Activated naive CD8-positive, alpha-beta T cell treated with anti-CD3 and anti-CD28 coated beads, Interleukin-2, amount 10 ng/mL, durations not matched to agents 7 days and 5 days (primary cell): ENCODE results near the gene CCDC78. TPM values are rescaled to one million over a fixed set of nuclear protein-coding genes. Genes with fewer than 3 reads are reported as not detected.

Source experiments
- ATAC-seq: fragments of 150-1000 bp; cut with Tn5 transposase; one replicate; pipeline ENCODE4 v1.10.0; 2021; ENCODE audit warnings: low read depth, moderate library complexity
- POLR2A ChIA-PET: fragments of 350-600 bp; sonication (Branson Sonifier 250); formaldehyde crosslinking; loops from one replicate; lab custom pipeline; 2021; ENCODE audit warnings: antibody characterized with exemption; lab: Charles Lee
- DNase-seq: peaks from one replicate; pipeline ENCODE4 v3.0.0; 2021
- H3K27ac Mint-ChIP-seq: one replicate; pipeline ENCODE4 v1.8.0; 2022; ENCODE audit warnings: mild to moderate bottlenecking, mixed read lengths
- H3K27me3 Mint-ChIP-seq: one replicate; pipeline ENCODE4 v1.8.0; 2022; ENCODE audit warnings: mild to moderate bottlenecking, moderate library complexity, mixed read lengths
- H3K36me3 Mint-ChIP-seq: one replicate; pipeline ENCODE4 v1.8.0; 2021; ENCODE audit warnings: mild to moderate bottlenecking, mixed read lengths
- H3K4me1 Mint-ChIP-seq: one replicate; pipeline ENCODE4 v1.8.0; 2021; ENCODE audit warnings: mixed read lengths
- H3K4me3 Mint-ChIP-seq: one replicate; pipeline ENCODE4 v1.8.0; 2022; ENCODE audit warnings: mild to moderate bottlenecking, moderate library complexity, mixed read lengths
- H3K9me3 Mint-ChIP-seq: one replicate; pipeline ENCODE4 v1.8.0; 2021; ENCODE audit warnings: mixed read lengths
- total RNA-seq, 2 experiments: library from RNA; stranded (reverse); gene quantifications; one replicate each; pipeline ENCODE4 v1.2.3, GENCODE V29; 2021

Gene CCDC78
- total RNA-seq, 2 experiments from 2014 or later, result 5.8 to 6.1 TPM

GRCh38 chr16:682493-683395 lies 43.5 kb downstream of the CCDC78 start:
- H3K27me3 Mint-ChIP-seq, result no peaks in the 10 kb centered on the region
- peaks cover 17% of the 10 kb centered on the region for H3K4me1 Mint-ChIP-seq

GRCh38 chr16:681746-682427 lies 44.4 kb downstream of the CCDC78 start:
- Mint-ChIP-seq H3K36me3 (peaks cover 5% of the 10 kb centered on the region), H3K4me3 (peak overlapping the region; percentile 74), H3K27ac (peak overlapping the region; percentile 12), H3K27me3 (peaks cover 2% of the 10 kb centered on the region), H3K4me1 (peaks cover 17% of the 10 kb centered on the region), H3K9me3 (no peaks in the 10 kb centered on the region)
- DNase-seq (no peak), ATAC-seq (no peak)
- POLR2A ChIA-PET, result interaction anchor here (2.2 to 4.4 kb wide), 3 partner anchors 8 to 46 kb away, joined by 10 to 37 read pairs (median 10); partner anchors contain the start of genes METTL26 and WDR24

More at GRCh38 chr16:682493-683395, 43.5 kb downstream of the CCDC78 start:
- H3K9me3 Mint-ChIP-seq, result no peaks in the 10 kb centered on the region
- DNase-seq (no peak), ATAC-seq (no peak)
- peak overlapping the region; percentile 77 for H3K27ac Mint-ChIP-seq
- H3K36me3 Mint-ChIP-seq, result peaks cover 5% of the 10 kb centered on the region
- H3K4me3 Mint-ChIP-seq, result peak overlapping the region; percentile 76
- POLR2A ChIA-PET, result interaction anchor here (2.7 to 4.4 kb wide), 2 partner anchors 7 to 13 kb away, joined by 10 to 37 read pairs; partner anchors contain the start of gene WDR24

- Mint-ChIP-seq H3K4me1 (peaks cover 17% of the 10 kb centered on the region), H3K9me3 (no peaks in the 10 kb centered on the region), H3K4me3 (peak overlapping the region; percentile 74), H3K27me3 (peaks cover 3% of the 10 kb centered on the region), H3K27ac (peak overlapping the region; percentile 45), H3K36me3 (peaks cover 5% of the 10 kb centered on the region)
- POLR2A ChIA-PET, result interaction anchor here (0.8 to 4.4 kb wide), 6 partner anchors 9 to 45 kb away, joined by 3 to 37 read pairs (median 10); partner anchors contain the start of genes ANTKMT, METTL26, RHOT2 and WDR24
- ATAC-seq, result no peak
- DNase-seq, result no peak
Measured at GRCh38 chr16:680967-681745, 45.1 kb downstream of the CCDC78 start.

- Mint-ChIP-seq H3K36me3 (peaks cover 5% of the 10 kb centered on the region), H3K27ac (peak overlapping the region; percentile 45), H3K4me1 (peaks cover 17% of the 10 kb centered on the region), H3K9me3 (no peaks in the 10 kb centered on the region), H3K4me3 (peak overlapping the region; percentile 86), H3K27me3 (peaks cover 3% of the 10 kb centered on the region)
- ATAC-seq (no peak), DNase-seq (no peak)
- POLR2A ChIA-PET, result interaction anchor here (0.6 to 4.4 kb wide), 8 partner anchors 9 to 1622 kb away, joined by 3 to 37 read pairs (median 8); partner anchors contain the start of genes ANTKMT, METTL26, RHOT2 and WDR24
Measured at GRCh38 chr16:680625-680945, 45.7 kb downstream of the CCDC78 start.

- Mint-ChIP-seq H3K36me3 (peaks cover 5% of the 10 kb centered on the region), H3K27me3 (peaks cover 7% of the 10 kb centered on the region), H3K27ac (peak within 1 kb of the TSS; percentile 85), H3K4me1 (peaks cover 18% of the 10 kb centered on the region), H3K9me3 (no peaks in the 10 kb centered on the region), H3K4me3 (peak within 1 kb of the TSS; percentile 86)
- ATAC-seq (peak; percentile 53), DNase-seq (peak; percentile 94)
- POLR2A ChIA-PET, result interaction anchor here (0.6 to 4.4 kb wide), 8 partner anchors 9 to 1623 kb away, joined by 3 to 37 read pairs (median 8); partner anchors contain the start of genes ANTKMT, METTL26, RHOT2 and WDR24
Measured at GRCh38 chr16:679814-680624, 46.2 kb downstream of the CCDC78 start, which contains the start of gene STUB1. Gene STUB1, plus strand, starts transcription at chr16:680410. Its CDS starts 116 bp downstream, at chr16:680526.

- Mint-ChIP-seq H3K4me3 (peak overlapping the region; percentile 80), H3K9me3 (no peaks in the 10 kb centered on the region), H3K27ac (peak overlapping the region; percentile 73), H3K27me3 (peaks cover 7% of the 10 kb centered on the region), H3K4me1 (peaks cover 18% of the 10 kb centered on the region), H3K36me3 (peaks cover 5% of the 10 kb centered on the region)
- POLR2A ChIA-PET, result interaction anchor here (1.1 to 4.4 kb wide), 4 partner anchors 11 to 30 kb away, joined by 3 to 37 read pairs (median 11); partner anchors contain the start of genes RHOT2, WDR24 and WDR90
- DNase-seq, result peak; percentile 72
- peak; percentile 17 for ATAC-seq
Measured at GRCh38 chr16:678858-679813, 47.1 kb downstream of the CCDC78 start.

GRCh38 chr16:678209-678857 lies 47.9 kb downstream of the CCDC78 start:
- no peak overlapping the region for H3K27ac Mint-ChIP-seq
- DNase-seq, result no peak
- POLR2A ChIA-PET, result interaction anchor here (1.1 to 4.4 kb wide), 3 partner anchors 10 to 25 kb away, joined by 3 to 37 read pairs (median 18); partner anchors contain the start of genes RHOT2 and WDR24
- H3K9me3 Mint-ChIP-seq, result no peaks in the 10 kb centered on the region
- ATAC-seq, result no peak
- H3K4me3 Mint-ChIP-seq, result no peak overlapping the region
- H3K36me3 Mint-ChIP-seq, result peaks cover 5% of the 10 kb centered on the region
- H3K27me3 Mint-ChIP-seq, result peaks cover 7% of the 10 kb centered on the region
- peaks cover 17% of the 10 kb centered on the region for H3K4me1 Mint-ChIP-seq

- H3K4me1 Mint-ChIP-seq, result peaks cover 15% of the 10 kb centered on the region
- no peaks in the 10 kb centered on the region for H3K9me3 Mint-ChIP-seq
- DNase-seq, result no peak
- no peak overlapping the region for H3K4me3 Mint-ChIP-seq
- peaks cover 7% of the 10 kb centered on the region for H3K27me3 Mint-ChIP-seq
- peaks cover 4% of the 10 kb centered on the region for H3K36me3 Mint-ChIP-seq
- POLR2A ChIA-PET, result interaction anchor here (3.3 kb wide), 1 partner anchor 9 kb away, joined by 18 read pairs; the partner anchor contains the start of gene RHOT2
- no peak for ATAC-seq
- no peak overlapping the region for H3K27ac Mint-ChIP-seq
Measured at GRCh38 chr16:677316-678190, 48.7 kb downstream of the CCDC78 start.

- no peak overlapping the region for H3K4me3 Mint-ChIP-seq
- POLR2A ChIA-PET, result no interaction called here
- peaks cover 3% of the 10 kb centered on the region for H3K36me3 Mint-ChIP-seq
- no peaks in the 10 kb centered on the region for H3K9me3 Mint-ChIP-seq
- peaks cover 7% of the 10 kb centered on the region for H3K27me3 Mint-ChIP-seq
- no peak for DNase-seq
- no peak for ATAC-seq
- no peak overlapping the region for H3K27ac Mint-ChIP-seq
- H3K4me1 Mint-ChIP-seq, result peaks cover 12% of the 10 kb centered on the region
Measured at GRCh38 chr16:676913-677312, 49.3 kb downstream of the CCDC78 start.

- Mint-ChIP-seq H3K4me1 (peaks cover 8% of the 10 kb centered on the region), H3K36me3 (peaks cover 3% of the 10 kb centered on the region), H3K27me3 (peaks cover 7% of the 10 kb centered on the region), H3K9me3 (no peaks in the 10 kb centered on the region), H3K27ac (no peak overlapping the region), H3K4me3 (no peak overlapping the region)
- ATAC-seq (no peak), DNase-seq (no peak)
- POLR2A ChIA-PET, result no interaction called here
Measured at GRCh38 chr16:676565-676902, 49.7 kb downstream of the CCDC78 start.
